SK-N-SH (cell line): ENCODE data around the gene FAM114A1. TPM values are rescaled to one million over a fixed set of nuclear protein-coding genes. Genes with fewer than 3 reads are reported as not detected.
A peak's percentile ranks its signal among the peaks of the same experiment; 100 is the strongest.

ENCODE experiments used
- CTCF ChIA-PET: fragments of 300-600, 350-600 bp; formaldehyde crosslinking; extraction: SDS; loops from one replicate; lab custom pipeline; 2021; lab: Yijun Ruan, JAX
- POLR2A ChIA-PET: fragments of 350-600 bp; sonication (Branson Sonifier 250); formaldehyde crosslinking; extraction: SDS; loops from one replicate; lab custom pipeline; 2020; ENCODE audit warnings: antibody characterized with exemption, inconsistent platforms; lab: Yijun Ruan, JAX
- DNase-seq: peaks from one replicate; pipeline ENCODE4 v3.0.0; 2012
- H2AFZ ChIP-seq: fragments of 200-600 bp; sonication (generic); 2 replicates; pipeline ENCODE4 v1.8.1; 2016; ENCODE audit warnings: antibody characterized with exemption, mild to moderate bottlenecking, low read depth
- H3F3A ChIP-seq: fragments of 200-600 bp; sonication (generic); replicated peaks from 2 replicates; pipeline ENCODE3; 2016; ENCODE audit warnings: antibody characterized with exemption, mild to moderate bottlenecking; ENCODE audit not compliant: insufficient read depth
- H3K27ac ChIP-seq, 2 experiments: fragments of 200-500 bp in 1 of 2; fragments of 200-600 bp in 1 of 2; sonication (Bioruptor generic) in 1 of 2; sonication (generic), shearing (Covaris generic) in 1 of 2; 2 replicates each; pipeline versions ENCODE4 v1.5.1 to v1.6.1; 2014 to 2016; ENCODE audit warnings: low read depth in 2 of 2, inconsistent platforms in 1 of 2, low read length in 1 of 2, mild to moderate bottlenecking in 1 of 2, mixed read lengths in 1 of 2
- H3K27me3 ChIP-seq: fragments of 200-600 bp; sonication (generic), shearing (Covaris generic); 2 replicates; pipeline ENCODE4 v1.6.1; 2016; ENCODE audit warnings: mixed run types; ENCODE audit not compliant: insufficient read depth
- H3K36me3 ChIP-seq, 2 experiments: fragments of 200-500 bp in 1 of 2; fragments of 200-600 bp in 1 of 2; sonication (Bioruptor generic) in 1 of 2; sonication (generic) in 1 of 2; replicated peaks in 1 of 2; 2 replicates each; pipeline versions ENCODE3 to v1.5.1; 2014 to 2016; ENCODE audit warnings: low read length in 1 of 2, mild to moderate bottlenecking in 1 of 2; ENCODE audit not compliant: insufficient read depth in 2 of 2, control insufficient read depth in 1 of 2
- H3K4me1 ChIP-seq, 2 experiments: fragments of 200-500 bp in 1 of 2; fragments of 200-600 bp in 1 of 2; sonication (Bioruptor generic) in 1 of 2; sonication (generic), shearing (Covaris generic) in 1 of 2; 2 replicates each; pipeline versions ENCODE4 v1.5.1 to v1.6.1; 2014 to 2016; ENCODE audit warnings: low read depth in 1 of 2, low read length in 1 of 2, mixed run types in 1 of 2; ENCODE audit not compliant: insufficient read depth in 2 of 2, control insufficient read depth in 1 of 2
- H3K4me2 ChIP-seq: fragments of 200-600 bp; sonication (generic), shearing (Covaris generic); 2 replicates; pipeline ENCODE4 v1.6.1; 2017; ENCODE audit warnings: mixed run types
- H3K4me3 ChIP-seq, 2 experiments: fragments of 200-500 bp in 1 of 2; fragments of 200-600 bp in 1 of 2; sonication (Bioruptor generic) in 1 of 2; sonication (generic), shearing (Covaris generic) in 1 of 2; 2 replicates each; pipeline versions ENCODE4 v1.5.1 to v1.8.1; 2014 to 2016; ENCODE audit warnings: low read depth in 2 of 2, inconsistent platforms in 1 of 2, low read length in 1 of 2, mild to moderate bottlenecking in 1 of 2, mixed read lengths in 1 of 2, moderate library complexity in 1 of 2
- H3K79me2 ChIP-seq: fragments of 200-600 bp; sonication (generic); 2 replicates; pipeline ENCODE4 v1.8.1; 2017; ENCODE audit warnings: mild to moderate bottlenecking; ENCODE audit not compliant: insufficient read depth
- H3K9ac ChIP-seq: fragments of 200-600 bp; sonication (generic); 2 replicates; pipeline ENCODE4 v1.6.1; 2017; ENCODE audit warnings: mixed run types
- H3K9me2 ChIP-seq: fragments of 200-600 bp; sonication (generic); 2 replicates; pipeline ENCODE4 v1.6.1; 2017; ENCODE audit warnings: mixed run types
- H3K9me3 ChIP-seq: fragments of 200-600 bp; sonication (generic); 2 replicates; pipeline ENCODE4 v1.6.1; 2017; ENCODE audit warnings: mixed run types, mild to moderate bottlenecking, moderate library complexity
- H4K20me1 ChIP-seq: fragments of 200-600 bp; sonication (generic); 2 replicates; pipeline ENCODE4 v1.6.1; 2017; ENCODE audit warnings: mild to moderate bottlenecking, mixed run types; ENCODE audit not compliant: insufficient read depth
- FOSL2 ChIP-seq: IDR thresholded peaks from 2 replicates; pipeline ENCODE4 v1.4.0; 2012; ENCODE audit warnings: low read depth, mild to moderate bottlenecking, moderate library complexity, borderline replicate concordance
- FOXJ3 ChIP-seq: sonication (generic); formaldehyde crosslinking; IDR thresholded peaks from 2 replicates; pipeline ENCODE4 v1.5.1; 2020; ENCODE audit warnings: mild to moderate bottlenecking, missing genetic modification reagents
- GABPA ChIP-seq: IDR thresholded peaks from 2 replicates; pipeline ENCODE4 v1.4.0; 2012; ENCODE audit warnings: low read depth, mild to moderate bottlenecking
- JUND ChIP-seq: IDR thresholded peaks from 2 replicates; pipeline ENCODE4 v1.4.0; 2012
- PBX3 ChIP-seq: IDR thresholded peaks from 2 replicates; pipeline ENCODE4; 2012
- RAD21 ChIP-seq: IDR thresholded peaks from 2 replicates; pipeline ENCODE4 v1.6.1; 2012; ENCODE audit warnings: mild to moderate bottlenecking, low read length
- RXRA ChIP-seq: IDR thresholded peaks from 2 replicates; pipeline ENCODE4 v1.4.0; 2012; ENCODE audit warnings: low read depth, mild to moderate bottlenecking, borderline replicate concordance
- SMC3 ChIP-seq: IDR thresholded peaks from 2 replicates; pipeline ENCODE4 v1.6.1; 2012; ENCODE audit warnings: low read depth, low read length, improper control_type of control experiment
- WGBS: methylation state at CpG from one replicate; pipeline ENCODE4 v1.1.6; 2017; ENCODE audit warnings: low lambda C conversion rate; 5-methylcytosine and 5-hydroxymethylcytosine counted together
- polyA plus RNA-seq, 3 experiments: library from polyadenylated mRNA; depleted of rRNA; stranded (reverse); fragments of >200 nt; gene quantifications; 2 replicates each; pipeline ENCODE4 v1.2.3, GENCODE V29; 2012
- TF ChIP-seq, protein P1 (sequence below): fragments of 150-350 bp; IDR thresholded peaks from 2 replicates; pipeline ENCODE4 v1.6.1; 2017; ENCODE audit warnings: antibody characterized with exemption, low read length, low read depth, borderline replicate concordance
- TF ChIP-seq, protein P2 (sequence below): fragments of 200-600 bp; sonication (generic); IDR thresholded peaks from 2 replicates; pipeline ENCODE4 v1.6.1; 2017; ENCODE audit warnings: antibody characterized with exemption, mild to moderate bottlenecking, moderate library complexity
- TF ChIP-seq, protein P3 (sequence below): fragments of 150-350 bp; IDR thresholded peaks from 2 replicates; pipeline ENCODE4 v1.6.1; 2016; ENCODE audit warnings: mild to moderate bottlenecking, low read depth, low read length
- TF ChIP-seq, protein P4 (sequence below): IDR thresholded peaks from 2 replicates; pipeline ENCODE4 v1.4.0; 2012; ENCODE audit warnings: low read depth, borderline replicate concordance

The FAM114A1 gene
- polyA plus RNA-seq, 1 of the 3 experiments (the other 2 are of a cell fraction): 54.2 TPM

DNA sequence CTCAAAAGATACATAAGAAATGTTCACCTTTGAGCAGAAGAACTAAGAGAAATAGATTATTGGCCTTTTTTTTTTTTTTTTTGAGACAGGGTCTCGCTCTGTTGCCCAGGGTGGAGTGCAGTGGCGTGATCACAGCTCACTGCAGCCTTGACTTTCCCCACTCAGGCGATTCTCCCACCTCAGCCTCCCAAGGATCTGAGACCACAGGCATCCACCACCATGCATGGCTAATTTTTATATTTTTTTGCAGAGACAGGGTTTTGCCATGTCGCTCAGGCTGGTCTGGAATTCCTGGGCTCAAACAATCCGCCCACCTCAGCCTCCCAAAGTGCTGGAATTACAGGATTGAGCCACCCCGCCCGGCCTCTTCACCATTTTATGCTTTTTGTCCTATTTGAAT is 8.1 kb upstream of the FAM114A1 start:
- Histone ChIP-seq H2AFZ (no peak overlapping the region), H3K9me3 (0 out of 2 replicates have a peak, but pooled peaks cover 4% of the 10 kb centered on the region), H3K4me1 (peaks cover 0 to 14% of the 10 kb centered on the region in 2 experiments), H3F3A (peaks cover 19% of the 10 kb centered on the region), H3K27me3 (no peaks in the 10 kb centered on the region), H3K9ac (no peak overlapping the region), H3K79me2 (no peaks in the 10 kb centered on the region), H3K9me2 (no peaks in the 10 kb centered on the region), H3K4me2 (no peak overlapping the region), H3K36me3 (peaks cover 0 to 7% of the 10 kb centered on the region in 2 experiments), H3K4me3 (no peak overlapping the region), H3K27ac (no peak overlapping the region), H4K20me1 (no peaks in the 10 kb centered on the region)
- no peak for DNase-seq
- no peak for TF ChIP-seq RXRA
- TF ChIP-seq PBX3: no peak
- no peak for TF ChIP-seq RAD21
- TF ChIP-seq, protein P1, sequence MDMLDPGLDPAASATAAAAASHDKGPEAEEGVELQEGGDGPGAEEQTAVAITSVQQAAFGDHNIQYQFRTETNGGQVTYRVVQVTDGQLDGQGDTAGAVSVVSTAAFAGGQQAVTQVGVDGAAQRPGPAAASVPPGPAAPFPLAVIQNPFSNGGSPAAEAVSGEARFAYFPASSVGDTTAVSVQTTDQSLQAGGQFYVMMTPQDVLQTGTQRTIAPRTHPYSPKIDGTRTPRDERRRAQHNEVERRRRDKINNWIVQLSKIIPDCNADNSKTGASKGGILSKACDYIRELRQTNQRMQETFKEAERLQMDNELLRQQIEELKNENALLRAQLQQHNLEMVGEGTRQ: no peak
- POLR2A ChIA-PET: no interaction called here
- WGBS: 98% methylated on average over 7 of the region's 7 CpGs
- CTCF ChIA-PET: interaction anchor here (0.6 to 2.2 kb wide), 4 partner anchors 22 to 279 kb away, joined by 3 to 13 read pairs (median 4); partner anchors contain the start of gene TLR10

- POLR2A ChIA-PET: no interaction called here
- peaks cover 0 to 2% of the 10 kb centered on the region in 2 experiments for H3K36me3 ChIP-seq
- H3K9me2 ChIP-seq: no peaks in the 10 kb centered on the region
- TF ChIP-seq FOSL2: no peak
- TF ChIP-seq RXRA: no peak
- TF ChIP-seq, protein P2, sequence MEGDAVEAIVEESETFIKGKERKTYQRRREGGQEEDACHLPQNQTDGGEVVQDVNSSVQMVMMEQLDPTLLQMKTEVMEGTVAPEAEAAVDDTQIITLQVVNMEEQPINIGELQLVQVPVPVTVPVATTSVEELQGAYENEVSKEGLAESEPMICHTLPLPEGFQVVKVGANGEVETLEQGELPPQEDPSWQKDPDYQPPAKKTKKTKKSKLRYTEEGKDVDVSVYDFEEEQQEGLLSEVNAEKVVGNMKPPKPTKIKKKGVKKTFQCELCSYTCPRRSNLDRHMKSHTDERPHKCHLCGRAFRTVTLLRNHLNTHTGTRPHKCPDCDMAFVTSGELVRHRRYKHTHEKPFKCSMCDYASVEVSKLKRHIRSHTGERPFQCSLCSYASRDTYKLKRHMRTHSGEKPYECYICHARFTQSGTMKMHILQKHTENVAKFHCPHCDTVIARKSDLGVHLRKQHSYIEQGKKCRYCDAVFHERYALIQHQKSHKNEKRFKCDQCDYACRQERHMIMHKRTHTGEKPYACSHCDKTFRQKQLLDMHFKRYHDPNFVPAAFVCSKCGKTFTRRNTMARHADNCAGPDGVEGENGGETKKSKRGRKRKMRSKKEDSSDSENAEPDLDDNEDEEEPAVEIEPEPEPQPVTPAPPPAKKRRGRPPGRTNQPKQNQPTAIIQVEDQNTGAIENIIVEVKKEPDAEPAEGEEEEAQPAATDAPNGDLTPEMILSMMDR: peak; percentile 78
- no peak for TF ChIP-seq GABPA
- no peak for TF ChIP-seq FOXJ3 (CRISPR knock-in tag)
- TF ChIP-seq, protein P3, sequence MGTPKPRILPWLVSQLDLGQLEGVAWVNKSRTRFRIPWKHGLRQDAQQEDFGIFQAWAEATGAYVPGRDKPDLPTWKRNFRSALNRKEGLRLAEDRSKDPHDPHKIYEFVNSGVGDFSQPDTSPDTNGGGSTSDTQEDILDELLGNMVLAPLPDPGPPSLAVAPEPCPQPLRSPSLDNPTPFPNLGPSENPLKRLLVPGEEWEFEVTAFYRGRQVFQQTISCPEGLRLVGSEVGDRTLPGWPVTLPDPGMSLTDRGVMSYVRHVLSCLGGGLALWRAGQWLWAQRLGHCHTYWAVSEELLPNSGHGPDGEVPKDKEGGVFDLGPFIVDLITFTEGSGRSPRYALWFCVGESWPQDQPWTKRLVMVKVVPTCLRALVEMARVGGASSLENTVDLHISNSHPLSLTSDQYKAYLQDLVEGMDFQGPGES: no peak
- TF ChIP-seq, protein P4, sequence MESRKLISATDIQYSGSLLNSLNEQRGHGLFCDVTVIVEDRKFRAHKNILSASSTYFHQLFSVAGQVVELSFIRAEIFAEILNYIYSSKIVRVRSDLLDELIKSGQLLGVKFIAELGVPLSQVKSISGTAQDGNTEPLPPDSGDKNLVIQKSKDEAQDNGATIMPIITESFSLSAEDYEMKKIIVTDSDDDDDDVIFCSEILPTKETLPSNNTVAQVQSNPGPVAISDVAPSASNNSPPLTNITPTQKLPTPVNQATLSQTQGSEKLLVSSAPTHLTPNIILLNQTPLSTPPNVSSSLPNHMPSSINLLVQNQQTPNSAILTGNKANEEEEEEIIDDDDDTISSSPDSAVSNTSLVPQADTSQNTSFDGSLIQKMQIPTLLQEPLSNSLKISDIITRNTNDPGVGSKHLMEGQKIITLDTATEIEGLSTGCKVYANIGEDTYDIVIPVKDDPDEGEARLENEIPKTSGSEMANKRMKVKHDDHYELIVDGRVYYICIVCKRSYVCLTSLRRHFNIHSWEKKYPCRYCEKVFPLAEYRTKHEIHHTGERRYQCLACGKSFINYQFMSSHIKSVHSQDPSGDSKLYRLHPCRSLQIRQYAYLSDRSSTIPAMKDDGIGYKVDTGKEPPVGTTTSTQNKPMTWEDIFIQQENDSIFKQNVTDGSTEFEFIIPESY: no peak
- peak; percentile 23 for TF ChIP-seq SMC3
- no peak for TF ChIP-seq JUND
- no peaks in the 10 kb centered on the region for H3K79me2 ChIP-seq
- peaks cover 0 to 14% of the 10 kb centered on the region in 2 experiments; a peak in 3 of 4 replicates for H3K4me1 ChIP-seq
- H2AFZ ChIP-seq: no peak overlapping the region
- 38% methylated on average over 5 of the region's 5 CpGs for WGBS
- H3K9ac ChIP-seq: no peak overlapping the region
- H3K9me3 ChIP-seq: no peaks in the 10 kb centered on the region
- H3K4me2 ChIP-seq: no peak overlapping the region
- DNase-seq: peak; percentile 47
- H3F3A ChIP-seq: peaks cover 19% of the 10 kb centered on the region
- no peak overlapping the region for H3K27ac ChIP-seq
- no peak overlapping the region; a peak in 1 of 4 replicates for H3K4me3 ChIP-seq
- H4K20me1 ChIP-seq: no peaks in the 10 kb centered on the region
- H3K27me3 ChIP-seq: no peaks in the 10 kb centered on the region
- CTCF ChIA-PET: interaction anchor here (0.7 to 2.2 kb wide), 19 partner anchors 9 to 681 kb away, joined by 3 to 13 read pairs (median 4); partner anchors contain the start of gene TLR10
These were observed 6.7 kb upstream of the FAM114A1 start for GRCh38 chr4:38860788-38861424.
